ENCODE measurements around the gene CRB2.

DNA sequence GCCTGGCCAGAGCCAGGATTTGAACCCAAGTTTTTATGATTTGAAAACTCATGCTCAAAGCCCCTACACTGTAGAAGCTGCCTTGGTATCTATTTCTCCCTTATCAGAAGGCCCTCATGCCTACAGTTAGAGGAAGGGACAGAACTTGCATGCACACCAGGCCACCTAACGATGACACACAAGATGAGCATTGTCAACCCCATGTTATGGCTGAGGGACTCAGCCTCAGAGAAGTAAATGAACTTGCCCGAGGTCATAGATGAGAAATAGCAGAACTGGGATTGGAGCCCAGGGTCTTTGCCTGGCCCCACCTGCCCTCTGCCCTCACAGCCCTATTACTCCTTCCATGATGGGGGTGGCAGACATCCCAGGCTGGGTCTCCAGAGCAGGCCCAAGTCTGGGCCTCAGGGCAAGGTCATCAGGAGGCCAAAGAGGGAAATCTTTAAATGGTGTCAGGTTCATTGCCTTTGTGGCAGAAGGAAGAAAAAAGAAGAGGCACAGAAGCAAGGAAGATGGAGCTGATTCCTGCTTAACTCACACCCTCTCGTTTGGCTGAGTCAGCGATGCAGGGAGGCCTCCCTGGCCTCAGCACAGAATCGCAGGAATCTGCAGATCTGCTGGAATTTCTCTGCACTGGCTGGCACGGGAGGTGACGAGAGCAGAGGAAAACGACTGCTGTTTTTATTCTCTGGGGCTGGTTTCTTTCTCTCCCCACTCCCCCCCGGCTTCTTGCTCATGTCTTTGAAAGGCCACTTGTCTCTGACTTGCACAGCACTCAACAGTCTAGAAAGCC lies 20.6 kb upstream of the CRB2 start:
- TF ChIP-seq, protein P1, sequence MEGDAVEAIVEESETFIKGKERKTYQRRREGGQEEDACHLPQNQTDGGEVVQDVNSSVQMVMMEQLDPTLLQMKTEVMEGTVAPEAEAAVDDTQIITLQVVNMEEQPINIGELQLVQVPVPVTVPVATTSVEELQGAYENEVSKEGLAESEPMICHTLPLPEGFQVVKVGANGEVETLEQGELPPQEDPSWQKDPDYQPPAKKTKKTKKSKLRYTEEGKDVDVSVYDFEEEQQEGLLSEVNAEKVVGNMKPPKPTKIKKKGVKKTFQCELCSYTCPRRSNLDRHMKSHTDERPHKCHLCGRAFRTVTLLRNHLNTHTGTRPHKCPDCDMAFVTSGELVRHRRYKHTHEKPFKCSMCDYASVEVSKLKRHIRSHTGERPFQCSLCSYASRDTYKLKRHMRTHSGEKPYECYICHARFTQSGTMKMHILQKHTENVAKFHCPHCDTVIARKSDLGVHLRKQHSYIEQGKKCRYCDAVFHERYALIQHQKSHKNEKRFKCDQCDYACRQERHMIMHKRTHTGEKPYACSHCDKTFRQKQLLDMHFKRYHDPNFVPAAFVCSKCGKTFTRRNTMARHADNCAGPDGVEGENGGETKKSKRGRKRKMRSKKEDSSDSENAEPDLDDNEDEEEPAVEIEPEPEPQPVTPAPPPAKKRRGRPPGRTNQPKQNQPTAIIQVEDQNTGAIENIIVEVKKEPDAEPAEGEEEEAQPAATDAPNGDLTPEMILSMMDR (IDR thresholded peaks at IDR 0.05): no peak
- TF ChIP-seq POLR2A (IDR thresholded peaks at IDR 0.05): no peak
